IPS-NIHi7 (cell line): ENCODE data around the gene RHOC.

Source experiments
- DNase-seq: peaks from one replicate; pipeline ENCODE4 v3.0.0; 2012; ENCODE audit warnings: mixed read lengths; ENCODE audit errors: extremely low spot score

Gene RHOC

GRCh38 chr1:112717263-112717873, 10.4 kb upstream of the RHOC start:
- no peak for DNase-seq

- peak; percentile 83 for DNase-seq
Observed at GRCh38 chr1:112716133-112716720, 9.3 kb upstream of the RHOC start.

DNA sequence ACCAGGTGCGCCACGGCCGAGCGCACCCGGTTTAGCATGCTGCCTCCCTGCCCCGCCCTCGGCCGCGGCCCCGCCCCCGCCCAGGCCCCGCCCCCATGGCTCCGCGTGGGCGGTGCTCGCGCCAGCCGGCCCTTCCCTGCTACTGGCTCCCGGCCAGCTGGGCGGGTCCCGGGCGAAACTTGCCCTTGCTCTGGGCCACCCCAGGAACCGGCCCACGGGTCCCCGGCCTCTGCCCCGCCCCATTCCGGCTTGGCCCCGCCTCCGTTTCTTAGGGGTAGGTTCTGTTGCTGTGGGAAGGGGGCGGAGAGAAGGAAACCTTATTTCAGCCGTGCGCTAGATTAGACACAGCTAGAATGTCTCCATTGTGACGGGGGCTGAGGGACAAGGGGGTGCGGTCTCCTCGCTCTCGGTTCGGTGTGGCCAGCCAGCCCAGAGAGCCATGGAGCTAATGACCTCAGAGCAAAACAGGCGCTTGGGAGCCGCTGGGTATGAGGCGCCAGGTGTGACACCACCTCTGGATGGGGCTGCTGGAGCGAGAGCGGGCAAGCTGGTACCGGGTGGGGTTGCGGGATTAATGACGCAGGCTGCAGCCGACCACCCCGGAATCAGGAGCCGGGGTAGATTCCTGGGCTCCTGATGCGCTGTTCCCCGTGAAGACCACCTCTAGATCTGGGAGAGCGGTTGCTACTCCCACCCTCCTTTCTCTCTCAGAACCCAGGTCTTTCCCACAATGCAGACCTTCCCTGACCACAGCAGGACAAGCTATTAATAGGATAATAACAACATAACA, 8.5 kb upstream of the RHOC start, which contains the start of gene PPM1J:
PPM1J (minus strand) TSS at position 69 of the 790 bp plus-strand sequence; CDS start at position 38, 31 bp downstream.
- peak; percentile 97 for DNase-seq

GRCh38 chr1:112714313-112715263, 7.7 kb upstream of the RHOC start:
- DNase-seq: no peak

- no peak for DNase-seq
Observed at GRCh38 chr1:112713466-112714312, 6.8 kb upstream of the RHOC start.

GRCh38 chr1:112712701-112713128, 5.8 kb upstream of the RHOC start:
- no peak for DNase-seq

DNA sequence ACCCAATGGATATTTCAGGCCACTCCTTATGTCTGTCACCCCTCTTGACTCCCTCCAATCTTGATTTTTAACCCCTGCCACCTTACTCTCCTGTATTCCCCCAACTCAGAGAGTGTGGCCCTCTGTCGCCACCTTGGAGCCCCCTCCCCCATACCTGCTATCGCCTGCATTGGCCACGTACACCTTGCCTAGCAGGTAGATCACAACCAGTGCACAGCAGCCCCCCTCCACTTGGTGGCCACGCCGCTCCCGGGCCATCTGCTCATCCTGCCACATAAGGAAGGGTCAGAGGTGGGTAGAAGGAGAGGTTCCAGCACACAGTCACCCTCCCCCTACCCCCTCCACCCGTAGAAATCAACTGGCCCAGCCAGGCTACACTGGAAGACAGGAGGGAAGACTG, 5.3 kb upstream of the RHOC start:
- DNase-seq: no peak

- DNase-seq: no peak
Observed at GRCh38 chr1:112711670-112712069, 4.7 kb upstream of the RHOC start.

GRCh38 chr1:112711041-112711440, 4.1 kb upstream of the RHOC start:
- no peak for DNase-seq

DNA sequence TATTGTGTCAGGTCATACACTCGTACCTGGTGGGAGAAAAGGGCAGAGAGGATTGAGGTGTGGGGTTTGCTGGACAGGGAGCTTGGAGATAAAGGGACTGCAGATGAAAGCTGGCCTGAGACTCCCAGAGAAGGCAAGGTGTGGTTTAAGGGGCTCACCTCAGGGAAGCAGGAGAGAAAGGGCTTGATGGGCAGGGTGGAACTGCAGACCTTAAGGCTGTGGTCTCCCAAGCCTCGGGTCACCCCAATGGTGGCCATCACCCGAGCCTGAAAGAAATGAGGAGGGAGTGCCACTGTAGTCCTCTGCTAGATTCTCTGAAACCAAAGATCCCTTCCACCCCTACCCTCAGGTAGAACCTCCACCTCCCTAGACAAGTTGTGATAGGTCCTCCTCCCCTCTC, 3.7 kb upstream of the RHOC start:
- no peak for DNase-seq

DNA sequence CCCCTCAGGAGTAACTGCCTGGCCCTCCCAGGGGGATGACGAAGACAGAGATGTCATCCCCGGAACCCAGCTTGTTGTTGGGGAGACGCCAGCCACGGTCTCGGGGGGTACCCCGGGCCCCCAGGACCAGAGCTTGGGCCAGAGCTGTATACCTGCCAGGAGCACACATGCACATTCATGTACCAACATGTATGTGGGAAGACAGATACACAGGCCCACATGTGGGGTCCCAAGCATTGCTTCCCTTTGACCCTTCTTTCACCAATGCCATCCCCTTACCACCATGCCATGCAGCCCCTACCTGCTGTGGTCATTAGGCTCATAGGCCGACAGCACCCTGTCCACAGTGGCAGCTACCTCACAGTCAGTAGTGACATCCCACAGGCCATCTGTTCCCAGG, 3.2 kb upstream of the RHOC start:
- DNase-seq: no peak

- DNase-seq: no peak
Observed at GRCh38 chr1:112708489-112708888, 1.6 kb upstream of the RHOC start.

DNA sequence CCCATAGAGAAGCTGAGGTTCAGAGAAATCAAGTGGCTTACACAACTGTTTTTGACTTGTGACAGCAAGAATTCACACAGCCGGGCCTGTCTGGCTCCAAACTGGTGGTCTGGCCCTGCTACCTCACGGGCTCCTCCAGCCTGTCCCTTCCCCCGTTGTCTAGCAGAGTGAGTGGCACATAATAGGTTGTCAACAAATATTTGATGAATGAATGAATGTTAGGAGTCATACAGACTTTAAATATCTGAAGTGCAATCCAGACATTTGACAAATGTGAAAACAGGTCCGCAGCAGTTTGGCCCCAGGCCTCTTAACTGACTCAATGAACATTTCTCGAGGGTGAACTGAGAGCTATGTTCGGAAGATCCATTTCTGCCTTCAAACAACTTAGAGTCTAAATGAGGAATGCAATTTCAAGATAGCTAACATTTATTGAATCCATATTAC, 1.1 kb upstream of the RHOC start:
- no peak for DNase-seq

- DNase-seq: peak; percentile 85
Observed at GRCh38 chr1:112707221-112708001, 484 bp upstream of the RHOC start.

DNA sequence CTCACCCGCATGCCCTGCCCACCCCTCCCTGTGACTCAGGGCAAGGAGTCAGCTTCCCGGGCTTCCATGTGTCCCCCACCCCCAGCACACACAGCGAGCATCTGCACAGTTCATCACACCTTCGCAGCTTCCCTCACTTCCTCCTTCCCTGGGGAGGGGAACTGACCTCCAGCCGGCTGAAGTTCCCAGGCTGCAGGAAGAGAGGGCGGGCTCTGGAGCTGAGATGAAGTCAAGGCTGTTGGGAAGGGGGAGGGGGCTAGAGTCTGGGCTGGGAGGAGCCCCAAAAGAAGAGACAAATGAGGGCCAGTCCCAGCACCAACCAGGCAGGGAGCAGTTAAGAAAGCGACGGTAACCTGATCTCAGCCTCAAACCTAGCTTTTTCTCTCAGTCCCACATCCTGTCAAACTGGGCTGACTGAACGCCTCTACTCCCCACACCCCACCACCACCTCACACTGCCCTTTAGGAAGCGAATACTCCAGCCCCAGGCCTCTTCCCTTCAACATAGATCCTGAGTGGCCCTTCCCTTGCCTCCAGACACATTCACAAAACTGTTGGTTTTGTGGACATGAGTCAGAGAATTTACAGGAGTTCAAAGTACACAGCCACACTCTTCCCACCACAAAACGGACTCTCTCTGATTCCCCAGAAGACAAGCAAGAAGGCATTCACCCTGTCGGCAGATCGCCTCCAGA, 1.8 kb downstream of the RHOC start:
- DNase-seq: peak; percentile 91

DNA sequence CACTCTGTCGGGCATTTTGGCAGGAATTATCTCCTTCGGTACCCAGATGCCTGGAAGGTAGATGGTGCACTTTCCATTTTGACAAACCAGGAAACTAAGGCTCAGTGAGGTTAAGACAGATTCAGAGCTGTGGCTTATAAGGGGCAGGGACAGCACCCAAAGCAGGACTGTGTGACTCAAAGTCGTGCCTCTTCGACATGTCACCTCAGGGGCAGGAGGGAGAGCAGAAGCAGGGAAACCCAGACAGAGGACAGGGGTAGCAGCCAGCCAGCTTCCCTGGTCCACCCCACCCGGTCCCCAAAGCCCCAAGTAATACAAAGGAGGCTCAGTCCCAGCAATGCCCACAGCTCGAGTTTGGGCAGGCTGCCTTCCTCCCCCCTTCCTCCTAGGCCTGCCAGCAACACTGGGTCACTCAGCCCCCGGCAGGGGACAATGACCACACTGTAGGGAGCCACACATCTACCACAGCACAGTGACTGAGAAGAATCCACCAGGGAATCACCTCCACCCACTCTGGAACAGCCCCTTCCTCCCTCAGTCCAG, 2.5 kb downstream of the RHOC start:
- no peak for DNase-seq

DNA sequence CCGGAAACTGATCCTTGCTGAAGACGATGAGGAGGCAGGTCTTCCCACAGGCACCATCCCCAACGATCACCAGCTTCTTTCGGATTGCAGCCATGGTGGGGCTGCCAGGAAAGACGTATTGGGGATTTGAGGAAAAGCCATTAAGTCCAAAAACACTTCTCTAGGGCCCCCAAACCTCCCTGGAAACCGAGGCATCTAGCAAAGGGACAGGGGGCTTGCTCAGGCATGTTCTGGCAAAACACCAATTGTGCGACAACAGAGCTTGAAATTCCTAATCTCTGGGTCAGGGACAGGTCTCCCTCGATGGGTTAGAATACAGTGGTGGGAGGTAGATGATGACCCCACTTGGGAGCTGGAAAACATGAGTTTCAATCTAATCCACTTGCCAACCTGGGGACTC, 3.2 kb downstream of the RHOC start:
- DNase-seq: no peak

GRCh38 chr1:112702420-112703261, 4.3 kb downstream of the RHOC start:
- DNase-seq: no peak
